Kidney tubule cell (primary cell): ENCODE measurements around the gene ATG4B.

Source experiments
- DNase-seq: peaks from one replicate; pipeline ENCODE4 v3.0.0-alpha.2; 2018; ENCODE audit warnings: low spot score

The ATG4B gene

GRCh38 chr2:241613017-241613780 lies 24.3 kb upstream of the ATG4B start:
- no peak for DNase-seq

- no peak for DNase-seq
Measured at GRCh38 chr2:241615041-241615440, 22.5 kb upstream of the ATG4B start.

GRCh38 chr2:241615522-241616052 lies 21.9 kb upstream of the ATG4B start:
- no peak for DNase-seq

GRCh38 chr2:241616168-241617125 lies 21.0 kb upstream of the ATG4B start:
- no peak for DNase-seq

- DNase-seq = peak; percentile 44
Measured at GRCh38 chr2:241617431-241618154, 19.9 kb upstream of the ATG4B start.

- no peak for DNase-seq
Measured at GRCh38 chr2:241618296-241618805, 19.1 kb upstream of the ATG4B start.

- no peak for DNase-seq
Measured at GRCh38 chr2:241618829-241619228, 18.7 kb upstream of the ATG4B start.

GRCh38 chr2:241619597-241620418 lies 17.7 kb upstream of the ATG4B start:
- DNase-seq = no peak

GRCh38 chr2:241620419-241620769 lies 17.1 kb upstream of the ATG4B start:
- peak; percentile 20 for DNase-seq

GRCh38 chr2:241627675-241628074 lies 9.8 kb upstream of the ATG4B start:
- no peak for DNase-seq

- DNase-seq = peak; percentile 76
Measured at GRCh38 chr2:241629762-241630435, 7.6 kb upstream of the ATG4B start.

GRCh38 chr2:241632478-241633325 lies 4.8 kb upstream of the ATG4B start:
- no peak for DNase-seq

- no peak for DNase-seq
Measured at GRCh38 chr2:241633561-241633960, 3.9 kb upstream of the ATG4B start.

- no peak for DNase-seq
Measured at GRCh38 chr2:241635756-241636155, 1.7 kb upstream of the ATG4B start.

GRCh38 chr2:241636182-241637017 lies 1.1 kb upstream of the ATG4B start:
- DNase-seq = peak; percentile 41

GRCh38 chr2:241637795-241638660 lies 535 bp downstream of the ATG4B start:
- DNase-seq = peak; percentile 27

- no peak for DNase-seq
Measured at GRCh38 chr2:241638940-241639339, 1.4 kb downstream of the ATG4B start.

- DNase-seq = no peak
Measured at GRCh38 chr2:241639385-241639784, 1.9 kb downstream of the ATG4B start.
